GM06990 (cell line): ENCODE results near the gene FOCAD.

Experiments used
- DNase-seq: peaks from one replicate; pipeline ENCODE4 v3.0.0-alpha.2; 2011; ENCODE audit not compliant: insufficient read length; ENCODE audit errors: extremely low read depth
- H3K27me3 ChIP-seq: replicated peaks from 2 replicates; pipeline ENCODE4 v1.6.0; 2011; ENCODE audit warnings: low read length; ENCODE audit not compliant: control insufficient read depth, insufficient read depth
- H3K36me3 ChIP-seq: 2 replicates; pipeline ENCODE4 v1.5.1; 2011; ENCODE audit warnings: low read length; ENCODE audit not compliant: control insufficient read depth, insufficient read depth
- H3K4me3 ChIP-seq: replicated peaks from 2 replicates; pipeline ENCODE4 v1.5.1; 2011; ENCODE audit warnings: low read depth, mild to moderate bottlenecking, control low read depth, low read length
- TF ChIP-seq, protein P1 (sequence below): IDR thresholded peaks from 2 replicates; pipeline ENCODE4 v1.5.1; 2011; ENCODE audit warnings: low read length, control low read depth, mild to moderate bottlenecking, inconsistent platforms; ENCODE audit not compliant: insufficient read depth, poor library complexity, severe bottlenecking

The FOCAD gene

GRCh38 chr9:20944507-20944906, 260.4 kb downstream of the FOCAD start:
- TF ChIP-seq, protein P1, sequence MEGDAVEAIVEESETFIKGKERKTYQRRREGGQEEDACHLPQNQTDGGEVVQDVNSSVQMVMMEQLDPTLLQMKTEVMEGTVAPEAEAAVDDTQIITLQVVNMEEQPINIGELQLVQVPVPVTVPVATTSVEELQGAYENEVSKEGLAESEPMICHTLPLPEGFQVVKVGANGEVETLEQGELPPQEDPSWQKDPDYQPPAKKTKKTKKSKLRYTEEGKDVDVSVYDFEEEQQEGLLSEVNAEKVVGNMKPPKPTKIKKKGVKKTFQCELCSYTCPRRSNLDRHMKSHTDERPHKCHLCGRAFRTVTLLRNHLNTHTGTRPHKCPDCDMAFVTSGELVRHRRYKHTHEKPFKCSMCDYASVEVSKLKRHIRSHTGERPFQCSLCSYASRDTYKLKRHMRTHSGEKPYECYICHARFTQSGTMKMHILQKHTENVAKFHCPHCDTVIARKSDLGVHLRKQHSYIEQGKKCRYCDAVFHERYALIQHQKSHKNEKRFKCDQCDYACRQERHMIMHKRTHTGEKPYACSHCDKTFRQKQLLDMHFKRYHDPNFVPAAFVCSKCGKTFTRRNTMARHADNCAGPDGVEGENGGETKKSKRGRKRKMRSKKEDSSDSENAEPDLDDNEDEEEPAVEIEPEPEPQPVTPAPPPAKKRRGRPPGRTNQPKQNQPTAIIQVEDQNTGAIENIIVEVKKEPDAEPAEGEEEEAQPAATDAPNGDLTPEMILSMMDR: no peak
- Histone ChIP-seq H3K4me3 (no peak overlapping the region), H3K36me3 (no peaks in the 10 kb centered on the region), H3K27me3 (no peaks in the 10 kb centered on the region)
- DNase-seq: no peak

- DNase-seq: no peak
- H3K36me3 ChIP-seq: no peaks in the 10 kb centered on the region
- H3K4me3 ChIP-seq: no peak overlapping the region
- H3K27me3 ChIP-seq: no peaks in the 10 kb centered on the region
- TF ChIP-seq, protein P1: no peak
Measured at GRCh38 chr9:20945269-20945668, 261.2 kb downstream of the FOCAD start.

DNA sequence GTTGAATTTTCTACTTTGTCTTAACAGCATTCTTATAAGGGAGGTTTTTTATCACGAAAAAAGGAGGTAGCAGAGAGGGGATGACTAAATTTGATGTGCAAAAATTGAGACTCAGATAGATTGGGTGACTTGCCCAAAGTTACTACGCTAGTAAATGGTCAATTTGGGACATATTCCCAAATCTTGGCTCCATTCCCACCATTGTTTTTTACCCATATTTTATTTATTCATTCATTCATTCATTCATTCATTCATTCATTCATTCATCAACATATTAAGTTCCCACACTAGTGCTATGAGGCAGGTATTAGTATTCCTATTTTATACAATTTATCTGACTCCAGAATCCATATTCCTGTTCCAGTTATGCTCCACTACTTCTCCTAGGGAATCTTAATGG, 261.8 kb downstream of the FOCAD start:
- no peaks in the 10 kb centered on the region for H3K27me3 ChIP-seq
- TF ChIP-seq, protein P1: no peak
- no peaks in the 10 kb centered on the region; the same call in 1 of the 2 replicates for H3K36me3 ChIP-seq
- H3K4me3 ChIP-seq: no peak overlapping the region
- no peak for DNase-seq

DNA sequence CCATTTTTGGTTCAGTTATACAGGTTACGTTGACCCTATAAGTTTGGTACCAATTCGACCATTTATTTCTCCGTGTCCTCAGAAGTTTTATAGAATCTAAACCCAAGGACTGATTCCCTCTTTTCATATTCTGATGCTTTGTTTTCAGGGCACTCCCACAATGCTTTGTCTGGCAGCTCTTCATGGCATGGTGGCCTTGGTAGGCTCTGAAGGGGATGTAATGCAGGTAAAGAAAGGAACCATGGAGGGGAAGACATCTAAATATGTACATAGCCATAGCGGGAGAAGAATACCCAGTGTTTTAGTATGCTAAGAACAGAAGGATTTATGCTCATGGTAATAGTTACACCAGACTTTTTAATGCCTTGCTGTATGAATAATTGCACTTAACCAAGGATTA, 264.6 kb downstream of the FOCAD start:
- TF ChIP-seq, protein P1: no peak
- no peak for DNase-seq
- Histone ChIP-seq H3K27me3 (no peaks in the 10 kb centered on the region), H3K4me3 (no peak overlapping the region), H3K36me3 (peaks cover 5% of the 10 kb centered on the region)

DNA sequence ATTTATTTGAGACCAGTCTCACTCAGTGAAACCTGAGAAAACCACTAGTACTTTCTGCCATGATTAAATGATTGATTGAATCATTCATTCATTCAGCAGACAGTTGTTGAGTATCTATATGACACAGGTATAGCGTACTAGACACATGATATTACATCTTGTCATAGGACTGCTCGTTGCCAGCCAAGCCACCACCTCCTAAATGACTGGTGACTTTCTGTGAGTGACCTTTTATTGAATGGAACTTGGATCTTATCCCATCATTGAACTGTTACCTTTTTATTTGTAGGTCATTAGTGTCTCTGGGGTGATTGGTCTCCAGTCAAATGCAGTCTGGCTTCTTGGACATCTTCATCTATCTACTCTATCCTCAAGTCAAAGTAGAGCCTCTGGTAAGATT, 266.6 kb downstream of the FOCAD start:
- Histone ChIP-seq H3K36me3 (peaks cover 5% of the 10 kb centered on the region), H3K27me3 (no peaks in the 10 kb centered on the region), H3K4me3 (no peak overlapping the region)
- DNase-seq: no peak
- TF ChIP-seq, protein P1: no peak
